ENCODE measurements around the gene ANGPT4. TPM values are rescaled to one million over a fixed set of nuclear protein-coding genes. Genes with fewer than 3 reads are reported as not detected.

Gene ANGPT4
- total and polyA plus RNA-seq, 2 of the 13 experiments (the other 11 are each of a cell fraction or from before 2014, with no cell fraction given), result not detected

DNA sequence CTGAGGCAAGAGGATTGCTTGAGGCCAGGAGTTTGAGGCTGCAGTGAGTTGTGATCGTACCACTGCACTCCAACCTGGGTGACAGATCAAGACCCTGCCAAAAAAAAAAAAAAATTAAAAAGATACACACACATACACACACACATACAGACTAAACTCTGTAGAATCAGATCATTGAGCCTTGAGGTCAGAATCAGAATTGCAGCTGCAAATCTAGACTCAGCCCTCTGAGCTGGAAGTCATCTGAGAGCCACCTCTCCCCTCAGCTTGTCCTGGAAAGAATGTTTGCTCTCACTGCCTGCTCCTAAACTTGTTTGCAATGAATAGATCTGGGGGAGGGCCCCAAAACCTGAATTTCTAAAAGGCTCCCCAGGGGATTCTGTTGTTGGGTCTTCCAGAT, 41.4 kb upstream of the ANGPT4 start:
- CTCF ChIA-PET (ENCODE audit: low intra/inter-chr PET ratio, low total read pairs), result interaction anchor here (6.5 kb wide), 1 partner anchor 141 kb away, joined by 185 read pairs; no protein-coding TSS in a partner anchor
- Histone ChIP-seq H3K36me3 (replicated peaks in 1 of 2; ENCODE audit: control insufficient read depth in 1 of 2, insufficient read depth in 2 of 2, low read length in 2 of 2) (no peaks in the 10 kb centered on the region), H3K79me2 (ENCODE audit: insufficient read depth, low read length) (no peaks in the 10 kb centered on the region), H3K4me2 (ENCODE audit: low read depth, low read length) (no peak overlapping the region), H3K9ac (ENCODE audit: insufficient read depth, low read depth, low read length) (no peak overlapping the region), H3K27ac (ENCODE audit: extremely low read length, insufficient read depth, low read length) (no peak overlapping the region), H3K4me3 (replicated peaks in 1 of 3; ENCODE audit: insufficient read depth in 1 of 3, low read depth in 2 of 3, low read length in 3 of 3) (no peak overlapping the region), H3K27me3 (ENCODE audit: control insufficient read depth in 1 of 2, insufficient read depth in 2 of 2, low read length in 2 of 2) (peaks cover 8 to 50% of the 10 kb centered on the region in 2 experiments), H3K9me3 (ENCODE audit: low read length) (no peaks in the 10 kb centered on the region), H2AFZ (ENCODE audit: low read length) (no peak overlapping the region), H3K4me1 (ENCODE audit: insufficient read depth, low read length) (no peaks in the 10 kb centered on the region), H4K20me1 (ENCODE audit: insufficient read depth, low read length) (no peaks in the 10 kb centered on the region)
- TF ChIP-seq MED1 (CRISPR knock-in tag; IDR thresholded peaks at IDR 0.05), result no peak
- TF ChIP-seq ZSCAN21 (CRISPR knock-in tag; IDR thresholded peaks at IDR 0.05; ENCODE audit: borderline replicate concordance), result no peak
- TF ChIP-seq, protein P1, sequence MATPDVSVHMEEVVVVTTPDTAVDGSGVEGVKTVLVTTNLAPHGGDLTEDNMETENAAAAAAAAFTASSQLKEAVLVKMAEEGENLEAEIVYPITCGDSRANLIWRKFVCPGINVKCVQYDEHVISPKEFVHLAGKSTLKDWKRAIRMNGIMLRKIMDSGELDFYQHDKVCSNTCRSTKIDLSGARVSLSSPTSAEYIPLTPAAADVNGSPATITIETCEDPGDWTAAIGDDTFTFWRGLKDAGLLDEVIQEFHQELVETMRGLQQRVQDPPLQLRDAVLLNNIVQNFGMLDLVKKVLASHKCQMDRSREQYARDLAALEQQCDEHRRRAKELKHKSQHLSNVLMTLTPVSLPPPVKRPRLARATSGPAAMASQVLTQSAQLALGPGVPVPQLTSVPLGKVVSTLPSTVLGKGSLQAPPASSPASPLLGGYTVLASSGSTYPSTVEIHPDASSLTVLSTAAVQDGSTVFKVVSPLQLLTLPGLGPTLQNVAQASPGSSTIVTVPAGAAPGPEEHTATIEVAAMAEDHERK (CRISPR knock-in tag; IDR thresholded peaks at IDR 0.05; ENCODE audit: low read depth), result no peak
- TF ChIP-seq, protein P2, sequence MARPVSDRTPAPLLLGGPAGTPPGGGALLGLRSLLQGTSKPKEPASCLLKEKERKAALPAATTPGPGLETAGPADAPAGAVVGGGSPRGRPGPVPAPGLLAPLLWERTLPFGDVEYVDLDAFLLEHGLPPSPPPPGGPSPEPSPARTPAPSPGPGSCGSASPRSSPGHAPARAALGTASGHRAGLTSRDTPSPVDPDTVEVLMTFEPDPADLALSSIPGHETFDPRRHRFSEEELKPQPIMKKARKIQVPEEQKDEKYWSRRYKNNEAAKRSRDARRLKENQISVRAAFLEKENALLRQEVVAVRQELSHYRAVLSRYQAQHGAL (CRISPR knock-in tag; IDR thresholded peaks at IDR 0.05; ENCODE audit: not compliant biosample characterization), result no peak
- TF ChIP-seq KDM4B (CRISPR knock-in tag; IDR thresholded peaks at IDR 0.05), result no peak
- no peak for TF ChIP-seq TAF15 (IDR thresholded peaks at IDR 0.05; ENCODE audit: low read depth, low read length, poor library complexity, severe bottlenecking)
- TF ChIP-seq ZNF598 (CRISPR knock-in tag; IDR thresholded peaks at IDR 0.05; ENCODE audit: borderline replicate concordance), result no peak
- no peak for TF ChIP-seq ZNF136 (CRISPR knock-in tag; IDR thresholded peaks at IDR 0.05; ENCODE audit: low read depth)
- TF ChIP-seq ZNF543 (CRISPR knock-in tag; IDR thresholded peaks at IDR 0.05), result no peak
- TF ChIP-seq, protein P3, sequence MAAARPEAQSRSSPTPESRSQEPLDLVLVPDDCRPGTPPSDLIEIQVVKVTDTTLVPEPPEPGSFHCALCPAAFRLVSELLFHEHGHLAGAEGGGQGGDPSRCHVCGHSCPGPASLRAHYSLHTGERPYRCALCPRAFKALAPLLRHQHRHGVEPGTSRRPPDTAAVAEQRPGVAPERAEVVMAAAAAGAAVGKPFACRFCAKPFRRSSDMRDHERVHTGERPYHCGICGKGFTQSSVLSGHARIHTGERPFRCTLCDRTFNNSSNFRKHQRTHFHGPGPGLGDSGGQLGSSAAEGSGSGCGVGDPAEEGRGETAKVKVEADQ (CRISPR knock-in tag; IDR thresholded peaks at IDR 0.05; ENCODE audit: borderline replicate concordance), result no peak
- no peak for TF ChIP-seq ZNF839 (CRISPR knock-in tag; IDR thresholded peaks at IDR 0.05; ENCODE audit: borderline replicate concordance)
- TF ChIP-seq, protein P4, sequence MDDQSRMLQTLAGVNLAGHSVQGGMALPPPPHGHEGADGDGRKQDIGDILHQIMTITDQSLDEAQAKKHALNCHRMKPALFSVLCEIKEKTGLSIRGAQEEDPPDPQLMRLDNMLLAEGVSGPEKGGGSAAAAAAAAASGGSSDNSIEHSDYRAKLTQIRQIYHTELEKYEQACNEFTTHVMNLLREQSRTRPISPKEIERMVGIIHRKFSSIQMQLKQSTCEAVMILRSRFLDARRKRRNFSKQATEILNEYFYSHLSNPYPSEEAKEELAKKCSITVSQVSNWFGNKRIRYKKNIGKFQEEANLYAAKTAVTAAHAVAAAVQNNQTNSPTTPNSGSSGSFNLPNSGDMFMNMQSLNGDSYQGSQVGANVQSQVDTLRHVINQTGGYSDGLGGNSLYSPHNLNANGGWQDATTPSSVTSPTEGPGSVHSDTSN (CRISPR knock-in tag; IDR thresholded peaks at IDR 0.05; ENCODE audit: borderline replicate concordance), result no peak
- TF ChIP-seq, protein P5, sequence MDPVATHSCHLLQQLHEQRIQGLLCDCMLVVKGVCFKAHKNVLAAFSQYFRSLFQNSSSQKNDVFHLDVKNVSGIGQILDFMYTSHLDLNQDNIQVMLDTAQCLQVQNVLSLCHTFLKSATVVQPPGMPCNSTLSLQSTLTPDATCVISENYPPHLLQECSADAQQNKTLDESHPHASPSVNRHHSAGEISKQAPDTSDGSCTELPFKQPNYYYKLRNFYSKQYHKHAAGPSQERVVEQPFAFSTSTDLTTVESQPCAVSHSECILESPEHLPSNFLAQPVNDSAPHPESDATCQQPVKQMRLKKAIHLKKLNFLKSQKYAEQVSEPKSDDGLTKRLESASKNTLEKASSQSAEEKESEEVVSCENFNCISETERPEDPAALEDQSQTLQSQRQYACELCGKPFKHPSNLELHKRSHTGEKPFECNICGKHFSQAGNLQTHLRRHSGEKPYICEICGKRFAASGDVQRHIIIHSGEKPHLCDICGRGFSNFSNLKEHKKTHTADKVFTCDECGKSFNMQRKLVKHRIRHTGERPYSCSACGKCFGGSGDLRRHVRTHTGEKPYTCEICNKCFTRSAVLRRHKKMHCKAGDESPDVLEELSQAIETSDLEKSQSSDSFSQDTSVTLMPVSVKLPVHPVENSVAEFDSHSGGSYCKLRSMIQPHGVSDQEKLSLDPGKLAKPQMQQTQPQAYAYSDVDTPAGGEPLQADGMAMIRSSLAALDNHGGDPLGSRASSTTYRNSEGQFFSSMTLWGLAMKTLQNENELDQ (CRISPR knock-in tag; IDR thresholded peaks at IDR 0.05; ENCODE audit: borderline replicate concordance), result no peak
- TF ChIP-seq ZNF383 (CRISPR knock-in tag; IDR thresholded peaks at IDR 0.05; ENCODE audit: borderline replicate concordance), result no peak
- no peak for TF ChIP-seq GZF1 (CRISPR knock-in tag; IDR thresholded peaks at IDR 0.05)
- TF ChIP-seq JDP2 (CRISPR knock-in tag; IDR thresholded peaks at IDR 0.05; ENCODE audit: borderline replicate concordance), result no peak
- no peak for TF ChIP-seq MED8 (CRISPR knock-in tag; IDR thresholded peaks at IDR 0.05; ENCODE audit: insufficient replicate concordance)
- in situ Hi-C loops (cut with HindIII; ENCODE audit: extremely low pct_ligation_motif_present, low pct_unique_long_range_greater_than_20kb), result loop anchor here (5.0 to 10.0 kb wide), 2 partner anchors 140 to 227 kb away; partner anchors contain the start of gene TMEM74B
- BruUV-seq (replicated peaks), result no TSS peak
- WGBS (ENCODE audit: low lambda C conversion rate), result 3% methylated on average over 1 of the region's 1 CpG
- FAIRE-seq (peak; percentile 51), DNase-seq (ENCODE audit: low spot score) (no peak), ATAC-seq (no peak)
- intact Hi-C loops (cut with micrococcal nuclease; ENCODE audit: unreplicated experiment), result no loop called here
- POLR2A ChIA-PET, result no interaction called here
